CD4-positive, alpha-beta T cell (primary cell): ENCODE data around the gene CACNA2D3. TPM values are rescaled to one million over a fixed set of nuclear protein-coding genes. Genes with fewer than 3 reads are reported as not detected.

Source experiments
- ATAC-seq: fragments of 200-7000 bp; cut with Tn5 transposase; one replicate; pipeline ENCODE4 v1.10.0; 2022; ENCODE audit warnings: mild to moderate bottlenecking; ENCODE audit not compliant: poor library complexity
- CTCF ChIA-PET: fragments of 350-600 bp; sonication (Branson Sonifier 250); formaldehyde crosslinking; loops from one replicate; lab custom pipeline; 2021; ENCODE audit warnings: antibody characterized with exemption, inconsistent platforms; lab: Charles Lee
- POLR2A ChIA-PET: fragments of 350-600 bp; sonication (Branson Sonifier 250); formaldehyde crosslinking; loops from one replicate; lab custom pipeline; 2021; ENCODE audit warnings: antibody characterized with exemption, inconsistent platforms; lab: Charles Lee
- DNase-seq, 14 experiments: peaks; one replicate each; pipeline ENCODE4 v3.0.0-alpha.2; 2013 to 2020; ENCODE audit warnings: mixed read lengths in 2 of 14
- H3K27ac ChIP-seq, 2 donors: one replicate each; pipeline versions ENCODE4 v1.5.1 to v1.7.0; 2013; ENCODE audit warnings: low read length in 2 of 2, low read depth in 1 of 2, mild to moderate bottlenecking in 1 of 2
- H3K27me3 ChIP-seq, 2 experiments: 1 replicate in 1 of 2; 2 replicates in 1 of 2; pipeline versions ENCODE4 v1.6.1 to v1.7.0; 2013; ENCODE audit warnings: low read length in 2 of 2, control low read depth in 1 of 2, mild to moderate bottlenecking in 1 of 2, moderate library complexity in 1 of 2; ENCODE audit not compliant: insufficient read depth in 2 of 2, control insufficient read depth in 1 of 2
- H3K36me3 ChIP-seq: one replicate; pipeline ENCODE4 v1.6.1; 2013; ENCODE audit warnings: low read length, control low read depth; ENCODE audit not compliant: insufficient read depth
- H3K4me1 ChIP-seq: one replicate; pipeline ENCODE4 v1.6.1; 2013; ENCODE audit warnings: low read length, control low read depth; ENCODE audit not compliant: insufficient read depth
- H3K4me3 ChIP-seq: one replicate; pipeline ENCODE4 v1.5.1; 2013; ENCODE audit warnings: mild to moderate bottlenecking, low read length, moderate library complexity
- H3K9me3 ChIP-seq, 2 experiments: 1 replicate in 1 of 2; 2 replicates in 1 of 2; pipeline versions ENCODE4 v1.6.1 to v1.7.0; 2013; ENCODE audit warnings: low read length in 2 of 2, mild to moderate bottlenecking in 2 of 2, control low read depth in 1 of 2, moderate library complexity in 1 of 2; ENCODE audit not compliant: control insufficient read depth in 1 of 2, insufficient read depth in 1 of 2
- H3K27ac Mint-ChIP-seq: one replicate; pipeline ENCODE4 v1.8.0; 2020; ENCODE audit warnings: mixed read lengths
- H3K27me3 Mint-ChIP-seq: one replicate; pipeline ENCODE4 v1.8.0; 2021; ENCODE audit warnings: mixed read lengths
- H3K36me3 Mint-ChIP-seq: one replicate; pipeline ENCODE4 v1.8.0; 2021; ENCODE audit warnings: low read depth, mixed read lengths
- H3K4me1 Mint-ChIP-seq: one replicate; pipeline ENCODE4 v1.8.0; 2021; ENCODE audit warnings: low read depth, mixed read lengths
- H3K4me3 Mint-ChIP-seq: one replicate; pipeline ENCODE4 v1.8.0; 2020; ENCODE audit warnings: mild to moderate bottlenecking, mixed read lengths
- H3K9me3 Mint-ChIP-seq: one replicate; pipeline ENCODE4 v1.8.0; 2020; ENCODE audit warnings: mixed read lengths
- intact Hi-C, 2 experiments: fragments of 100-400 bp; cut with DNase I in 1 of 2; cut with micrococcal nuclease in 1 of 2; formaldehyde crosslinking; loops; one replicate each; pipeline versions ENCODE4 v1.15.1 to v1.9.0; 2023 to 2025; cut with DNase I, micrococcal nuclease
- total RNA-seq, 174 experiments: library from RNA in 2 of 174; stranded (reverse) in 2 of 174; gene quantifications; one replicate each; pipeline ENCODE4 v1.2.3 and lab custom pipeline; 2021 to 2026
- TF ChIP-seq, protein P1 (sequence below): fragments of 200-600 bp; IDR thresholded peaks from one replicate; pipeline ENCODE4 v1.8.0; 2022; ENCODE audit warnings: antibody characterized with exemption, mild to moderate bottlenecking

CACNA2D3 gene
- total RNA-seq, 2 experiments from 2014 or later, result 0.08 TPM; not detected in 1

GRCh38 chr3:54790051-54790450 lies 667.7 kb downstream of the CACNA2D3 start:
- no peaks in the 10 kb centered on the region for H3K27me3 Mint-ChIP-seq
- Histone ChIP-seq H3K27ac (no peak overlapping the region), H3K27me3 (no peaks in the 10 kb centered on the region), H3K4me3 (no peak overlapping the region), H3K4me1 (no peaks in the 10 kb centered on the region), H3K36me3 (no peaks in the 10 kb centered on the region), H3K9me3 (no peaks in the 10 kb centered on the region)
- no peak for ATAC-seq
- H3K36me3 Mint-ChIP-seq, result no peaks in the 10 kb centered on the region
- H3K9me3 Mint-ChIP-seq, result no peaks in the 10 kb centered on the region
- intact Hi-C loops, result no loop called here
- H3K4me3 Mint-ChIP-seq, result no peak overlapping the region
- H3K4me1 Mint-ChIP-seq, result no peaks in the 10 kb centered on the region
- POLR2A ChIA-PET, result no interaction called here
- H3K27ac Mint-ChIP-seq, result no peak overlapping the region
- no peak for DNase-seq
- CTCF ChIA-PET, result no interaction called here
- TF ChIP-seq, protein P1, sequence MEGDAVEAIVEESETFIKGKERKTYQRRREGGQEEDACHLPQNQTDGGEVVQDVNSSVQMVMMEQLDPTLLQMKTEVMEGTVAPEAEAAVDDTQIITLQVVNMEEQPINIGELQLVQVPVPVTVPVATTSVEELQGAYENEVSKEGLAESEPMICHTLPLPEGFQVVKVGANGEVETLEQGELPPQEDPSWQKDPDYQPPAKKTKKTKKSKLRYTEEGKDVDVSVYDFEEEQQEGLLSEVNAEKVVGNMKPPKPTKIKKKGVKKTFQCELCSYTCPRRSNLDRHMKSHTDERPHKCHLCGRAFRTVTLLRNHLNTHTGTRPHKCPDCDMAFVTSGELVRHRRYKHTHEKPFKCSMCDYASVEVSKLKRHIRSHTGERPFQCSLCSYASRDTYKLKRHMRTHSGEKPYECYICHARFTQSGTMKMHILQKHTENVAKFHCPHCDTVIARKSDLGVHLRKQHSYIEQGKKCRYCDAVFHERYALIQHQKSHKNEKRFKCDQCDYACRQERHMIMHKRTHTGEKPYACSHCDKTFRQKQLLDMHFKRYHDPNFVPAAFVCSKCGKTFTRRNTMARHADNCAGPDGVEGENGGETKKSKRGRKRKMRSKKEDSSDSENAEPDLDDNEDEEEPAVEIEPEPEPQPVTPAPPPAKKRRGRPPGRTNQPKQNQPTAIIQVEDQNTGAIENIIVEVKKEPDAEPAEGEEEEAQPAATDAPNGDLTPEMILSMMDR, result no peak

DNA sequence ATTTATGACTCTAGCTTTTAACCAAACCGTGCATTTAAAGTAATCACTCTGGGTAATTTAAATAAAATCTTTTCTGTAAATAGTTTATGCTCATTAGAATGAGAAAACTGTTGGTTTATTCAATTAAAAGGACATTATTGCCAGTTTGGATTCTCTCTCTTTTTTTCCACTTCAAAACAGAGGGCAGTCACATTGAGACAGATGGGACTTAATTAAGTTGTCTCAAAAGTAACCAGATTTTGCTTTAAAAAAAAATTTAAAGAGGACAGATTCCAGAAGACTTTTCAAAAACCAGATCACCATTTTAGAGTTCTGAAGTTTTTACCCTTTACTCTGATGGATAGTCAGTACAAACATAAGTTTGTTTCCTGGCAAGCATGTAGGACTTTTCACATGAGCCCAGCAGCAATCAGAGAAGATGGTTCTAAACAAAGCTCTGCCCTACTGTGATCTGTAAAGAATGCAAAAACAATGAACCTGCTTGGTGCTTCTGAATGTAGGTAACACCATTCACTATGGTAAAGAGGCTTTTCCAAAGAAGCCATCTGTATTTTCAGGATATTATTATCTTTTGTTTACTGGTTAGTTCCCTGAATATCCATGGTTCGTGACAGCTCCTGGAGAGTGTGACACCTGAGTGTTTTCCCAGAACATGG lies 669.3 kb downstream of the CACNA2D3 start:
- intact Hi-C loops, result no loop called here
- no peaks in the 10 kb centered on the region for H3K27me3 Mint-ChIP-seq
- H3K36me3 ChIP-seq, result no peaks in the 10 kb centered on the region
- no peak overlapping the region for H3K27ac ChIP-seq
- no peaks in the 10 kb centered on the region for H3K27me3 ChIP-seq
- TF ChIP-seq, protein P1, result no peak
- DNase-seq (no peak), ATAC-seq (no peak)
- no peaks in the 10 kb centered on the region for H3K36me3 Mint-ChIP-seq
- no peaks in the 10 kb centered on the region for H3K9me3 Mint-ChIP-seq
- H3K4me3 ChIP-seq, result no peak overlapping the region
- H3K4me1 Mint-ChIP-seq, result no peaks in the 10 kb centered on the region
- no peaks in the 10 kb centered on the region for H3K9me3 ChIP-seq
- no peak overlapping the region for H3K27ac Mint-ChIP-seq
- POLR2A ChIA-PET, result no interaction called here
- H3K4me3 Mint-ChIP-seq, result no peak overlapping the region
- CTCF ChIA-PET, result no interaction called here
- no peaks in the 10 kb centered on the region for H3K4me1 ChIP-seq

- Histone ChIP-seq H3K4me3 (no peak overlapping the region), H3K36me3 (no peaks in the 10 kb centered on the region), H3K4me1 (no peaks in the 10 kb centered on the region), H3K9me3 (no peaks in the 10 kb centered on the region), H3K27ac (no peak overlapping the region), H3K27me3 (no peaks in the 10 kb centered on the region)
- DNase-seq, result no peak
- ChIA-PET CTCF (no interaction called here), POLR2A (no interaction called here)
- Mint-ChIP-seq H3K9me3 (no peaks in the 10 kb centered on the region), H3K4me3 (no peak overlapping the region), H3K4me1 (no peaks in the 10 kb centered on the region), H3K27me3 (no peaks in the 10 kb centered on the region), H3K27ac (no peak overlapping the region), H3K36me3 (no peaks in the 10 kb centered on the region)
- TF ChIP-seq, protein P1, result no peak
- intact Hi-C loops, result no loop called here
- no peak for ATAC-seq
Measured at GRCh38 chr3:54792584-54792983, 670.2 kb downstream of the CACNA2D3 start.
